ENCODE measurements around the gene COPS9.

Gene COPS9

GRCh38 chr2:240166761-240167587 is 30.9 kb upstream of the COPS9 start:
- DNase-seq (ENCODE audit: low read depth in 3 of 3, low spot score in 1 of 3): no peak

DNA sequence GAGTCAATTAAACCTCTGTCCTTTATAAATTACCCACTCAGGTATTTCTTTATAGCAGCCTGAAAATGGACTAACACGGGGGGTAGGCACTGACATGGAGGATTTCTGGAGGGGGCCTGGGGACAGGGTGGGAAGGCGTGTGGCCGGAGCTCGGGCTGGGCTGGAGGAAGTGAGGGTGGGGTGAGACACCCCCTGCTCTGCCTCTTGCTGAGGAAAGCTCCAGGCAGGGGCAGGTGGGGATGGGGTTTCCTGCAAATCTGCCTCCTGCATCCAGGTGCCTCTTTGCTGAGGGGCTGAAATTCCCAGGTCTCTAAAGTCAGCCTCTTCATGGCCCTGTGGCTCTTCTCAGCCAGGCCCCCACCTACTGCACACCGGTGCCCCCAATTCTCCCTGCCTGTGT is 30.1 kb upstream of the COPS9 start:
- no peak for DNase-seq (ENCODE audit: low read depth in 3 of 3, low spot score in 1 of 3)

DNA sequence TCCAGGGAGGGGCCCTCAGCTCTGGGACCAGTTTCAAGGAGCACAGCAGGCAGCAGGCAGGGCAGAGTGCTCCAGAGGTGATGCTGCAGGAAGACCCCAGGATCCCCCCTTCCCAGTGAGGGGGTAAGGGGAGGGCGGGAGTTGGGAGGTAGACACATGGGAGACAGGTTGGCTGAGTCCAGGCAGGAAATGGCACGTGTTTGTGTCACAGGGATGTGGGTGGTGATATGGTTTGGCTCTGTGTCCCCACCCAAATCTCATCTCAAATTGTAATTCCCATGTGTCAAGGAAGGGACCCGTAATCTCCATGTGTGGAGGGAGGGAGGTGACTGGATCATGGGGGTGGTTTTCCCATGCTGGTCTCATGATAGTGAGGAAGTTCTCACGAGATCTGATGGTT is 29.6 kb upstream of the COPS9 start:
- DNase-seq (ENCODE audit: low read depth in 3 of 3, low spot score in 1 of 3): no peak

DNA sequence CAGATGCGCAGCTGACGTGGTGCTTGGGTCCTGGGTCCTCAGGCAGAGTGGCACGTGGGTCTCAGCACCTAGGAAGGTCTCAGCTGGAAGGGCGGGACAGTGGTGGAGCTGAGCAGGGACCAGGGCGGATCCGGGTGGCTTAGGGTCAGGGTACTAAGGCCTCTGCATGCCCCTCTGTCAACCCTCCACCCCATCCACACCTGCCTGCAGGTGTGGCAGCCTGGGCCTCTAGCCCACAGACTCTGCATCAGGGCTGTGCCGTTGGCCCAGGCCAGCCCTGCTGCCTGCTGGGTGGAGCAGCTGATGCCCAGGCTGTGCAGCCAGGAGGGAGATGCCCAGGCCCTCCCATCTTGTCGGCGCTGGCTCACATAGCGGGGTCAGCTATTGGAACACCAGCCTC is 28.9 kb upstream of the COPS9 start:
- no peak for DNase-seq (ENCODE audit: low read depth in 3 of 3, low spot score in 1 of 3)

GRCh38 chr2:240164586-240164985 is 28.5 kb upstream of the COPS9 start:
- DNase-seq (ENCODE audit: low read depth in 3 of 3, low spot score in 1 of 3): no peak

- DNase-seq (ENCODE audit: low read depth in 3 of 3, low spot score in 1 of 3): no peak
Observed at GRCh38 chr2:240163844-240164574, 27.9 kb upstream of the COPS9 start.

- no peak for DNase-seq (ENCODE audit: low read depth in 3 of 3, low spot score in 1 of 3)
Observed at GRCh38 chr2:240162939-240163714, 27.0 kb upstream of the COPS9 start.

DNA sequence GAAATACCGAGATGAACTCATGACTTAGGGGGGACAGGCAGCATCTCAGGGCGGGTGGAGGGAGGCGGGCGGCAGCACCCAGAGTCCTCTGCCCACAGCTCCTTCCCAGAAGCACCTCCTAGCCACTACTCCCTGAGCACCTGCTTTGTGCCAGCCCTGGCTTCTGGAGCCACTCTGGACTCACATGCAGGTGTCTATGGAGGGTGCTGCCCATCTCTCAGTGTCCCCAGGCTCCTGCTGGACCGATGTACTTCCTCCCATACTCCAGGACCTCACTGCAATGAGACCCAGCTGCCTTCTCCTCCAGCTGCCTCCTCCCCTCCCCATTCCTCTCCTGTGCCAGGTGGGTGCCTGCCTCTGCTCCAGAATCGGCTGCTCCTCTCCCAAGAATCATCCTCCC is 26.4 kb upstream of the COPS9 start:
- no peak for DNase-seq (ENCODE audit: low read depth in 3 of 3, low spot score in 1 of 3)

- DNase-seq (ENCODE audit: low read depth in 3 of 3, low spot score in 1 of 3): no peak
Observed at GRCh38 chr2:240162032-240162431, 25.9 kb upstream of the COPS9 start.

DNA sequence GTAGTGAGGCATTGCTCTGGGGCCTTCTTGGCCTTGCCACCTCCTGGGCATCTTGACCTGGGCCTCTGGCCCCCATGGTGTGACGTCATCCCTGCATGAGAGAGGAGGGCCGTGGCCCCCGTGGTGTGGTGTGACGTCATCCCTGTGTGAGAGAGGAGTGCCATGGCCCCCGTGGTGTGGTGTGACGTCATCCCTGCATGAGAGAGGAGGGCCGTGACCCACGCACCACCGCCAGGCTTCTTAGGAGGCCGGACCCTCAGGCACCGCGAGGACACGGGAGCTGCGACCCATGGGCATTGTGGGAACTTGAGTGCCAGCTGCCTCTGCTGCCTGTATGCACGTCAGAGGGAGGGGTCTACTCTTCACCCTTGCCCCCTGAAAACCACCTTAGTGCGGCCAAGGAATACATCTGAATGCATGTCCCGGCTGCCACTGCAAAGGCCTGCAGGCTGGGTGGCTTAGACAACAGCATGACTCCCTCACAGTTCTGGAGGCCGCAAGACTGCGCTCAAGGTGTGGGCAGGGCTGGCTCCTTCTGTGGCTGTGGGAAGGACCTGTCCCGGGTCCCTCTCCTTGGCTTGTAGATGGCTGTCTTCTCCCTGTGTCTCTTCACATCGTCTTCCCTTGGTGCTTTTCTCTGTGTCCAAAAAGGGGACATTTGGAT is 25.1 kb upstream of the COPS9 start:
- DNase-seq (ENCODE audit: low read depth in 3 of 3, low spot score in 1 of 3): no peak

DNA sequence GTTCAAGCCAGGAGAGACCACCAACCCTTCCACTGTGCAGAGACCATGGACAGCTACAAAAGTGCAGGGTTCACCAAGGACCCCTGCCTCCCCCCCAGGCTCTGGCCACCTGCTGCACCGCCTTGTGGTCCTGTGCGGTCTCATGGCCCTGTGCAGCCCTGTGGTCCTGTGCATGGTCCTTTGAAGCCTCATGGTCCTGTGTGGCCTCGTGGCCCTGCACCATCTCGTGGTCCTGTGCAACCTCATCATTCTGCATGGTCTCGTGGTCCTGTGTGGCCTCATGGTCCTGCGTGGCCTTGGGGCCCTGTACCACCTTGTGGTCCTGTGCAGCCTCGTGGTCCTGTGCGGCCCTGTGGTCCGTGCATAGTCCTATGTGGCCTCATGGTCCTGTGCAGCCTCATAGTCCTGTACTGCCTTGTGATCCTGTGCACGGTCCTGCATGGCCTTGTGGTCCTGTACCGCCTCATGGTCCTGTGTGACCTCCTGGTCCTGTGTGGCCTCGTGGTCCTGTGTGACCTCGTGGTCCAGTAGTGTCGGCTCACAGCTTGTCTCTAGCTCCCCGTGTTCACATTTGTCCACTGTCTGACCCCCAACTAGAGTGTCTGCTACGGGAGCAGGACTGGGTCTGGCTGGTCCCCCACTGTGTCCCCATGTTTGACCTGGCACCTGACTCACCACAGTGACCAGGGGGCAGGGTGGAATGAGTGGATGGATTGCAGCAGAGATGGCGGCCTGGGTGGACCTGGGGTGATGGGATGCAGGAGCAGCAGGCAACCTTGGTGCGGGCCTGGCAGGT is 24.4 kb upstream of the COPS9 start:
- no peak for DNase-seq (ENCODE audit: low read depth in 3 of 3, low spot score in 1 of 3)

DNA sequence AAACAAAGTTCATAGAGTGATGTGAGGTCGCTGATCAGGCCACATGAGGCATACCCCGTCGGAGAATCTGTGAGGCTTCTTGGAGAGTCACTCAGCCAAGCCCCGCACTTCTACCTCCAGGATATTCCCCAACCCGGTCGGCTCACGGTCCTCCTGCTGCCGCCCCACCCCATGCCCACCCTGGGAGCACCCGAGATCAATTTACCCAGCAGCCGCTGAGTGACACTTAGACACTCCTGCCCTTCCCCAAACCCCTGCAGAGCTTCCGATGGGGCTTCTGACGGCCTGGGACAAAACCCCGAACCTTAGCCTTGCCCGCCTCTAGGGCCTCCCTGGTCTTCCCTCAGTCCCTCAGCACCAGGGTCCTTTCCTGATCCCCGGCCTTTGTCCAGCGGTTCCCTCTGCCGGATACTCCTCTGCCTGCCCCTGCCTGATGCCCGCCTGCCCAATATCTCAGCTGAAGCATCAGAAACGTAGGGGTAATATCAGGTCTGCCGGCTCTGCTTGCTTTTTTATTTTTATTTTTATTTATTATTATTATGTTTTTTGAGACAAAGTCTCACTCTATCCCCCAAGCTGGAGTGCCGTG is 23.2 kb upstream of the COPS9 start:
- no peak for DNase-seq (ENCODE audit: low read depth in 3 of 3, low spot score in 1 of 3)

GRCh38 chr2:240157147-240157470 is 21.0 kb upstream of the COPS9 start:
- DNase-seq (ENCODE audit: low read depth in 3 of 3, low spot score in 1 of 3): no peak

- no peak for DNase-seq (ENCODE audit: low read depth in 3 of 3, low spot score in 1 of 3)
Observed at GRCh38 chr2:240156435-240157146, 20.5 kb upstream of the COPS9 start.

DNA sequence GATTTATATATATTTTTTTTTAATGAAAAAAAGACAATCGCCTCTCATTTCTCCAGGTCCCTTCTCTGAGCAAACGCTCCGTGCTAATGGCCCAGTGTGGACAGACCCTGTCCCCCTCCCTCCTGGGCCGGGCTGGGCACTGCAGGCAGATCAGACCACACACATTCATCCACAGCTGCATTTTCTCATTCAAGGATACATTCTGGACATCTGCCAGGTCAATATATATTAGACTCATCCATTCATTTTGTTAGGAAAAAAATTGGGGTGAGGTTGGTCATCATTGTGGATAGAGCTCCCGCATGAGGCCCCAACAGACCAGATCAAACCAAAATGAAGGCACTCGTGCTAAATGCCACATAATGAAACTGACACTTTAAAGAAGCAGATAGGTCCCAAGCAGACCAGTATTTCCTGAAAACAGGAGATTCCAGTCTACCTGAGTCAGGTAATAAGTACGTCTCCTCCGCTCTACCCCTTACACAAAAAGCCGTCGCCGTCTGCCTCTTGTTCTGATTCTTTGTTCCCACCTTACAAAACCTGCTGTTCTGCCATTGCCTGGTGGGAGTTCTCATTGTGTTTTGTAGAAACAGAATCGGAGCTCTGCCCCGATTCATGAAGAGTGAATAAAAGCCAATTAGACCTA is 19.8 kb upstream of the COPS9 start:
- no peak for DNase-seq (ENCODE audit: low read depth in 3 of 3, low spot score in 1 of 3)

GRCh38 chr2:240155048-240155744 is 19.1 kb upstream of the COPS9 start:
- DNase-seq (ENCODE audit: low read depth in 3 of 3, low spot score in 1 of 3): no peak

DNA sequence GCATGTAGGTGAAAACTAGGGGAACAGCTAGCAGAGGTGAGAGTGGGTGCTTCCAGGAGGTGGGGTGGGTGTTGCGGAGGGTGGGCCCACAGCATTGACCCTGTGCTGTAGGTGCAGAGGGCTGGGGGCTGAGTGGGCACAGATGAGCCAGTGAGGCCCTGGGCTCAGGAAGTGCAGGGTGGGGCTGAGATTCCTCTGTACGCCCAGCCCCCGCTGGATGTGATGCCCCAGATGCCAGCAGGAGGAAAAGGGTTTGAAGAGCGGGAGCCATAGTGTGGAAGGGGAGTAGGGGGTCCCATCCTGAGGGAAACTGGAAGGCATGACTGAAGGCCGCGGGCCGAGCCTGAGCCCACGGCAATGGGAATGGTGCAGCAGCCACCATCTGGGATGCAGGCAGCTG is 18.5 kb upstream of the COPS9 start:
- DNase-seq (ENCODE audit: low read depth in 3 of 3, low spot score in 1 of 3): no peak

- DNase-seq (ENCODE audit: low read depth in 3 of 3, low spot score in 1 of 3): no peak
Observed at GRCh38 chr2:240153418-240153817, 17.3 kb upstream of the COPS9 start.

All from stimulated activated CD4-positive, alpha-beta T cell treated with anti-CD3 and anti-CD28 coated beads, TNF-alpha, amount 100 ng/mL, for 1 hour (primary cell).